GM23338 (cell line): ENCODE measurements around the gene SARM1. TPM values are rescaled to one million over a fixed set of nuclear protein-coding genes. Genes with fewer than 3 reads are reported as not detected.

Source experiments
- ATAC-seq: fragments of 200-7000 bp; cut with Tn5 transposase; 3 replicates; pipeline ENCODE4 v1.9.1; 2020
- DNase-seq: peaks from one replicate; pipeline ENCODE4 v3.0.0-alpha.2; 2015; ENCODE audit warnings: low spot score
- H2AFZ ChIP-seq: fragments of 200-600 bp; sonication (generic); 2 replicates; pipeline ENCODE4 v1.8.0; 2016; ENCODE audit warnings: antibody characterized with exemption, mild to moderate bottlenecking, moderate library complexity
- H3F3A ChIP-seq: fragments of 200-600 bp; sonication (generic); replicated peaks from 2 replicates; pipeline ENCODE4 v1.8.0; 2017; ENCODE audit warnings: antibody characterized with exemption, mixed run types, low read depth
- H3K27ac ChIP-seq: fragments of 200-600 bp; sonication (generic); 2 replicates; pipeline ENCODE4 v1.6.1; 2016; ENCODE audit warnings: low read depth
- H3K27me3 ChIP-seq: fragments of 200-600 bp; sonication (generic); 2 replicates; pipeline ENCODE4 v1.8.0; 2016; ENCODE audit warnings: mild to moderate bottlenecking, mixed run types, moderate library complexity; ENCODE audit not compliant: insufficient read depth
- H3K36me3 ChIP-seq: fragments of 200-600 bp; sonication (generic); 2 replicates; pipeline ENCODE4 v1.8.0; 2016; ENCODE audit warnings: mild to moderate bottlenecking; ENCODE audit not compliant: insufficient read depth
- H3K4me1 ChIP-seq: fragments of 200-600 bp; sonication (generic); 2 replicates; pipeline ENCODE4 v1.8.0; 2016; ENCODE audit warnings: mild to moderate bottlenecking, moderate library complexity; ENCODE audit not compliant: insufficient read depth
- H3K4me2 ChIP-seq: fragments of 200-600 bp; sonication (generic); 2 replicates; pipeline ENCODE4 v1.7.1; 2017; ENCODE audit warnings: mixed run types
- H3K4me3 ChIP-seq: fragments of 200-600 bp; sonication (generic); 2 replicates; pipeline ENCODE4 v1.6.1; 2016; ENCODE audit warnings: mixed run types
- H3K79me2 ChIP-seq: fragments of 200-600 bp; sonication (generic); replicated peaks from 2 replicates; pipeline ENCODE4 v1.8.0; 2017; ENCODE audit warnings: mild to moderate bottlenecking; ENCODE audit not compliant: insufficient read depth
- H3K9me2 ChIP-seq: fragments of 200-600 bp; sonication (generic); 2 replicates; pipeline ENCODE4 v1.8.0; 2017; ENCODE audit not compliant: insufficient read depth
- H4K20me1 ChIP-seq: fragments of 200-600 bp; sonication (generic); replicated peaks from 2 replicates; pipeline ENCODE4 v1.8.0; 2017; ENCODE audit warnings: mild to moderate bottlenecking; ENCODE audit not compliant: insufficient read depth
- H3K27ac Mint-ChIP-seq: 2 replicates; pipeline ENCODE4 v1.8.0; 2020; ENCODE audit warnings: inconsistent platforms, mild to moderate bottlenecking, moderate library complexity, mixed read lengths
- H3K27me3 Mint-ChIP-seq: 3 replicates; pipeline ENCODE4 v1.8.0; 2022; ENCODE audit warnings: low read depth, mild to moderate bottlenecking, moderate library complexity, mixed read lengths, inconsistent platforms; ENCODE audit not compliant: insufficient read depth, poor library complexity
- H3K36me3 Mint-ChIP-seq: 3 replicates; pipeline ENCODE4 v1.8.0; 2021; ENCODE audit warnings: low read depth, mild to moderate bottlenecking, inconsistent platforms, moderate library complexity, mixed read lengths
- H3K4me1 Mint-ChIP-seq: 3 replicates; pipeline ENCODE4 v1.8.0; 2020; ENCODE audit warnings: mild to moderate bottlenecking, inconsistent platforms, mixed read lengths
- H3K4me3 Mint-ChIP-seq: 3 replicates; pipeline ENCODE4 v1.8.0; 2021; ENCODE audit warnings: moderate library complexity, mild to moderate bottlenecking, inconsistent platforms, mixed read lengths
- H3K9me3 Mint-ChIP-seq: 3 replicates; pipeline ENCODE4 v1.8.0; 2020; ENCODE audit warnings: moderate library complexity, mild to moderate bottlenecking, inconsistent platforms, mixed read lengths
- CTCF ChIP-seq, 2 experiments: fragments of 200-600 bp in 1 of 2; sonication (generic) in 1 of 2; conservative IDR thresholded peaks; 2 replicates each; pipeline versions ENCODE4 v1.5.1 to v1.6.1; 2016 to 2017; ENCODE audit warnings: antibody characterized with exemption in 2 of 2, low read depth in 2 of 2, mild to moderate bottlenecking in 2 of 2, moderate library complexity in 1 of 2
- ETS1 ChIP-seq: IDR thresholded peaks from 2 replicates; pipeline ENCODE4 v1.6.1; 2016; ENCODE audit warnings: antibody characterized with exemption
- EZH2 ChIP-seq: fragments of 200-600 bp; sonication (generic); IDR thresholded peaks from one replicate; pipeline ENCODE4 v1.8.0; 2017; ENCODE audit warnings: antibody characterized with exemption, mild to moderate bottlenecking, low read depth; ENCODE audit not compliant: unreplicated experiment
- EZH2phosphoT487 ChIP-seq: fragments of 200-600 bp; sonication (generic); IDR thresholded peaks from one replicate; pipeline ENCODE4 v1.8.1; 2018; ENCODE audit warnings: antibody characterized with exemption; ENCODE audit not compliant: unreplicated experiment
- JUNB ChIP-seq: IDR thresholded peaks from one replicate; pipeline ENCODE4 v1.6.1; 2016; ENCODE audit warnings: antibody characterized with exemption; ENCODE audit not compliant: unreplicated experiment
- NANOG ChIP-seq: IDR thresholded peaks from 2 replicates; pipeline ENCODE4 v1.6.1; 2016; ENCODE audit warnings: antibody characterized with exemption, borderline replicate concordance
- POLR2AphosphoS5 ChIP-seq: IDR thresholded peaks from 2 replicates; pipeline ENCODE4 v1.6.1; 2016; ENCODE audit warnings: antibody characterized with exemption, low read depth
- REST ChIP-seq: IDR thresholded peaks from one replicate; pipeline ENCODE4 v1.6.1; 2018; ENCODE audit warnings: antibody characterized with exemption; ENCODE audit not compliant: unreplicated experiment
- STAT1 ChIP-seq: IDR thresholded peaks from one replicate; pipeline ENCODE4 v1.6.1; 2016; ENCODE audit warnings: antibody characterized with exemption; ENCODE audit not compliant: unreplicated experiment
- ZNF331 ChIP-seq: fragments of 250-450 bp; sonication (Bioruptor Pico); IDR thresholded peaks from 2 replicates; pipeline ENCODE4 v1.5.0; 2020; ENCODE audit warnings: low read depth, mild to moderate bottlenecking, moderate library complexity
- polyA plus RNA-seq: library from polyadenylated mRNA; unstranded; fragments of >200 nt; fragmentation: Nextera tagmentation; extraction: Ambion mirVana; gene quantifications from 2 replicates; pipeline ENCODE4 v1.2.1, GENCODE V29; 2016
- total RNA-seq: library from RNA; depleted of rRNA; stranded (reverse); fragments of >200 nt; shearing (Covaris generic); gene quantifications from 2 replicates; pipeline ENCODE4 v1.2.3, GENCODE V29; 2014

Gene SARM1
- total and polyA plus RNA-seq, 2 experiments from 2014 or later: 0.89 to 15.3 TPM

- Mint-ChIP-seq H3K36me3 (peaks cover 34% of the 10 kb centered on the region), H3K9me3 (no peaks in the 10 kb centered on the region), H3K27me3 (peaks cover 4% of the 10 kb centered on the region), H3K4me3 (no peak overlapping the region), H3K4me1 (peaks cover 16% of the 10 kb centered on the region), H3K27ac (no peak overlapping the region)
- no peak overlapping the region for H3K27ac ChIP-seq
- H2AFZ ChIP-seq: no peak overlapping the region
- no peak overlapping the region for H3K4me3 ChIP-seq
- no peak overlapping the region for H3K4me2 ChIP-seq
- H3F3A ChIP-seq: no peaks in the 10 kb centered on the region
- H4K20me1 ChIP-seq: peaks cover 8% of the 10 kb centered on the region; the same call in 1 of the 2 replicates
- H3K27me3 ChIP-seq: no peaks in the 10 kb centered on the region
- H3K4me1 ChIP-seq: no peaks in the 10 kb centered on the region; the same call in 1 of the 2 replicates
- H3K79me2 ChIP-seq: peaks cover 12% of the 10 kb centered on the region
- peaks cover 10% of the 10 kb centered on the region for H3K36me3 ChIP-seq
- ATAC-seq: no peak
- no peak for DNase-seq
- no peaks in the 10 kb centered on the region for H3K9me2 ChIP-seq
- no peak for TF ChIP-seq NANOG
- TF ChIP-seq ZNF331 (CRISPR knock-in tag): no peak
- no peak for TF ChIP-seq REST
- TF ChIP-seq CTCF (conservative IDR thresholded peaks at IDR 0.05; ENCODE audit: low read depth in 2 of 2): no peak
These were observed 29.2 kb upstream of the SARM1 start for GRCh38 chr17:28342313-28342712.

GRCh38 chr17:28343491-28343932 lies 28.0 kb upstream of the SARM1 start:
- Histone ChIP-seq H3K27me3 (no peaks in the 10 kb centered on the region), H3K79me2 (peaks cover under 1% of the 10 kb centered on the region; the same call in 1 of the 2 replicates), H3K36me3 (peaks cover 15% of the 10 kb centered on the region), H3K27ac (no peak overlapping the region), H2AFZ (no peak overlapping the region), H3K4me3 (no peak overlapping the region), H3K9me2 (no peaks in the 10 kb centered on the region), H3K4me1 (no peaks in the 10 kb centered on the region; the same call in 1 of the 2 replicates), H3K4me2 (no peak overlapping the region), H3F3A (no peaks in the 10 kb centered on the region), H4K20me1 (peaks cover 8% of the 10 kb centered on the region; the same call in 1 of the 2 replicates)
- Mint-ChIP-seq H3K9me3 (no peaks in the 10 kb centered on the region), H3K27ac (no peak overlapping the region), H3K36me3 (peaks cover 43% of the 10 kb centered on the region), H3K4me3 (no peak overlapping the region), H3K27me3 (peaks cover 4% of the 10 kb centered on the region), H3K4me1 (peaks cover 16% of the 10 kb centered on the region)
- no peak for DNase-seq
- TF ChIP-seq JUNB: no peak
- TF ChIP-seq ZNF331 (CRISPR knock-in tag): no peak
- TF ChIP-seq ETS1: no peak
- TF ChIP-seq POLR2AphosphoS5: no peak
- TF ChIP-seq NANOG: no peak
- TF ChIP-seq CTCF (conservative IDR thresholded peaks at IDR 0.05; ENCODE audit: low read depth in 2 of 2): no peak
- TF ChIP-seq EZH2: no peak
- no peak for TF ChIP-seq REST
- no peak for TF ChIP-seq EZH2phosphoT487
- TF ChIP-seq STAT1: no peak
- no peak for ATAC-seq
